ENCODE results near the gene CREB5. TPM values are rescaled to one million over a fixed set of nuclear protein-coding genes. Genes with fewer than 3 reads are reported as not detected.

CREB5 gene
- total RNA-seq, 1 donor from 2014 or later: 4.5 TPM

GRCh38 chr7:28466885-28467284 is 54.6 kb downstream of the CREB5 start:
- DNase-seq (no peak), ATAC-seq (no peak)
- intact Hi-C loops (cut with micrococcal nuclease): no loop called here

- DNase-seq (no peak), ATAC-seq (no peak)
- intact Hi-C loops (cut with micrococcal nuclease): no loop called here
Observed at GRCh38 chr7:28469562-28469961, 57.2 kb downstream of the CREB5 start.

GRCh38 chr7:28470344-28470743 is 58.0 kb downstream of the CREB5 start:
- intact Hi-C loops (cut with micrococcal nuclease): no loop called here
- DNase-seq (no peak), ATAC-seq (no peak)

- intact Hi-C loops (cut with micrococcal nuclease): no loop called here
- ATAC-seq: no peak
- no peak for DNase-seq
Observed at GRCh38 chr7:28472332-28472731, 60.0 kb downstream of the CREB5 start.

- intact Hi-C loops (cut with micrococcal nuclease): no loop called here
- peak; percentile 69 for DNase-seq
- ATAC-seq: peak; percentile 93
Observed at GRCh38 chr7:28473571-28474281, 61.4 kb downstream of the CREB5 start.

GRCh38 chr7:28474282-28474638 is 61.9 kb downstream of the CREB5 start:
- ATAC-seq (peak; percentile 50), DNase-seq (no peak)
- intact Hi-C loops (cut with micrococcal nuclease): no loop called here

GRCh38 chr7:28474640-28475039 is 62.3 kb downstream of the CREB5 start:
- DNase-seq (no peak), ATAC-seq (no peak)
- intact Hi-C loops (cut with micrococcal nuclease): no loop called here

- intact Hi-C loops (cut with micrococcal nuclease): no loop called here
- ATAC-seq (no peak), DNase-seq (no peak)
Observed at GRCh38 chr7:28477041-28477442, 64.7 kb downstream of the CREB5 start.

GRCh38 chr7:28478656-28479055 is 66.3 kb downstream of the CREB5 start:
- ATAC-seq (no peak), DNase-seq (no peak)
- intact Hi-C loops (cut with micrococcal nuclease): no loop called here

GRCh38 chr7:28479507-28479947 is 67.2 kb downstream of the CREB5 start:
- ATAC-seq (no peak), DNase-seq (no peak)
- intact Hi-C loops (cut with micrococcal nuclease): no loop called here

- ATAC-seq (no peak), DNase-seq (no peak)
- intact Hi-C loops (cut with micrococcal nuclease): no loop called here
Observed at GRCh38 chr7:28480595-28480994, 68.3 kb downstream of the CREB5 start.

GRCh38 chr7:28481091-28481926 is 69.0 kb downstream of the CREB5 start:
- peak; percentile 60 for ATAC-seq
- DNase-seq: no peak
- intact Hi-C loops (cut with micrococcal nuclease): no loop called here

GRCh38 chr7:28483112-28483511 is 70.8 kb downstream of the CREB5 start:
- ATAC-seq (no peak), DNase-seq (no peak)
- intact Hi-C loops (cut with micrococcal nuclease): no loop called here

GRCh38 chr7:28483908-28484605 is 71.7 kb downstream of the CREB5 start:
- intact Hi-C loops (cut with micrococcal nuclease): no loop called here
- ATAC-seq (no peak), DNase-seq (no peak)

- no peak for ATAC-seq
- intact Hi-C loops (cut with micrococcal nuclease): no loop called here
- DNase-seq: no peak
Observed at GRCh38 chr7:28484606-28484935, 72.3 kb downstream of the CREB5 start.

- no peak for ATAC-seq
Observed at GRCh38 chr7:28487487-28487886, 75.2 kb downstream of the CREB5 start.

GRCh38 chr7:28488061-28488791 is 75.9 kb downstream of the CREB5 start:
- ATAC-seq (no peak), DNase-seq (no peak)
- intact Hi-C loops (cut with micrococcal nuclease): no loop called here

More at GRCh38 chr7:28487487-28487886, 75.2 kb downstream of the CREB5 start:
- intact Hi-C loops (cut with micrococcal nuclease): no loop called here
- DNase-seq: no peak

- DNase-seq (no peak), ATAC-seq (no peak)
- intact Hi-C loops (cut with micrococcal nuclease): no loop called here
Observed at GRCh38 chr7:28490831-28491230, 78.5 kb downstream of the CREB5 start.

GRCh38 chr7:28493477-28493876 is 81.2 kb downstream of the CREB5 start:
- intact Hi-C loops (cut with micrococcal nuclease): no loop called here
- DNase-seq (no peak), ATAC-seq (no peak)

GRCh38 chr7:28497009-28497408 is 84.7 kb downstream of the CREB5 start:
- ATAC-seq: no peak
- DNase-seq: no peak
- intact Hi-C loops (cut with micrococcal nuclease): no loop called here

All from left ventricle myocardium superior (tissue), 1 donor.